ENCODE results near the gene USP25. TPM values are rescaled to one million over a fixed set of nuclear protein-coding genes. Genes with fewer than 3 reads are reported as not detected.

USP25 gene
- total and polyA plus RNA-seq, 2 experiments from 2014 or later, result 18.7 to 59.5 TPM

DNA sequence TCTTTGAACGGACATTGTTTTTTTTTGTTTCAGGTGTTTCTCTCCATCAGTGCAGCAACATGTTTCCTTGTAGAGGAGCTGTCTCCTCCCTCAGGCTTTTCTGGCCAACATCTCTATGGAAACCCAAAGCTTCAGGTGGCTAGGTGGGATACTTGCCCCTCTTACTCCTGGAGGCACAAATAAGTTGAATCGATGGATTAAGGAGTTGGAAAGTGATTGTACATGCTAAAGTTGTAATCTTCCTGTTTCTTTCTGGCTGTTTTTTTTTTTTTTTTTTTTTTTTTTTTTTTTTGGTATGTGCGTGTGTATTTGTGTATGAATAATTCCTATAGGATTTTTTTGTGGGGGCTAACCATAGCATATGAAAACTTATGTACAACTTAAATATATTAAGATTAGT is 10.6 kb downstream of the USP25 start:
- H2AFZ ChIP-seq, result no peak overlapping the region
- no peaks in the 10 kb centered on the region for H3K9me2 ChIP-seq (replicated peaks; ENCODE audit: insufficient read depth)
- no peaks in the 10 kb centered on the region for H3K9me3 ChIP-seq (ENCODE audit: low read depth)
- peaks cover 100% of the 10 kb centered on the region for H3K79me2 ChIP-seq
- DNase-seq (ENCODE audit: low spot score), result no peak
- peak overlapping the region; percentile 2 for H3K4me2 ChIP-seq
- no peaks in the 10 kb centered on the region for H3K27me3 ChIP-seq
- no peaks in the 10 kb centered on the region for H3K36me3 ChIP-seq (replicated peaks; ENCODE audit: insufficient read depth, low read depth)
- peaks cover 20% of the 10 kb centered on the region for H3K4me1 ChIP-seq (ENCODE audit: insufficient read depth)
- TF ChIP-seq EZH2phosphoT487 (IDR thresholded peaks at IDR 0.05; ENCODE audit: low read depth, severe bottlenecking, unreplicated experiment) (no peak), EZH2 (IDR thresholded peaks at IDR 0.05; ENCODE audit: borderline replicate concordance) (no peak)
- TF ChIP-seq, protein P1, sequence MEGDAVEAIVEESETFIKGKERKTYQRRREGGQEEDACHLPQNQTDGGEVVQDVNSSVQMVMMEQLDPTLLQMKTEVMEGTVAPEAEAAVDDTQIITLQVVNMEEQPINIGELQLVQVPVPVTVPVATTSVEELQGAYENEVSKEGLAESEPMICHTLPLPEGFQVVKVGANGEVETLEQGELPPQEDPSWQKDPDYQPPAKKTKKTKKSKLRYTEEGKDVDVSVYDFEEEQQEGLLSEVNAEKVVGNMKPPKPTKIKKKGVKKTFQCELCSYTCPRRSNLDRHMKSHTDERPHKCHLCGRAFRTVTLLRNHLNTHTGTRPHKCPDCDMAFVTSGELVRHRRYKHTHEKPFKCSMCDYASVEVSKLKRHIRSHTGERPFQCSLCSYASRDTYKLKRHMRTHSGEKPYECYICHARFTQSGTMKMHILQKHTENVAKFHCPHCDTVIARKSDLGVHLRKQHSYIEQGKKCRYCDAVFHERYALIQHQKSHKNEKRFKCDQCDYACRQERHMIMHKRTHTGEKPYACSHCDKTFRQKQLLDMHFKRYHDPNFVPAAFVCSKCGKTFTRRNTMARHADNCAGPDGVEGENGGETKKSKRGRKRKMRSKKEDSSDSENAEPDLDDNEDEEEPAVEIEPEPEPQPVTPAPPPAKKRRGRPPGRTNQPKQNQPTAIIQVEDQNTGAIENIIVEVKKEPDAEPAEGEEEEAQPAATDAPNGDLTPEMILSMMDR (IDR thresholded peaks at IDR 0.05; ENCODE audit: poor library complexity), result no peak
- no peak overlapping the region for H3K4me3 ChIP-seq
- 90% methylated on average over 3 of the region's 3 CpGs for WGBS (ENCODE audit: low lambda C conversion rate, missing lambda C conversion rate)
- H4K20me1 ChIP-seq (ENCODE audit: insufficient read depth, poor library complexity, severe bottlenecking), result peaks cover 63% of the 10 kb centered on the region
- H3K27ac ChIP-seq, result no peak overlapping the region

DNA sequence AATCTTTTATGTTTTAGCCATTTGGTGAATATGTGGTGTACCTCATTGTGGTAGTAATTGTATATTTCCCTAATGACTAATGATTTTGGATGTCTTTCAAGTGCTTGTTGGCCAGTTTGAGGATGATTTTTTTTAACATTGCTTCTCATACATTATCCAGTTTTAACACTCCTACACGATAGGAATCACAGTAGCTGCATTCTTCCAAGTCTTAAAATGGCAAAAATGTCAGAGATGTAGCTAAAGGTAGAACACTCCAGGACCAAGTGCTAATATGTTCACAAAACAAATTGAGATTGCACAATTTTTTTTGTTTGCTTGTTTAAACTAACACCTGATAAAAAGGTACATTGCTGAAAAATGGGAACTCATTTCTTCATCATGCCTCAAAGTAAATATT is 11.7 kb downstream of the USP25 start:
- H2AFZ ChIP-seq, result no peak overlapping the region
- H4K20me1 ChIP-seq (ENCODE audit: insufficient read depth, poor library complexity, severe bottlenecking), result peaks cover 55% of the 10 kb centered on the region
- no peaks in the 10 kb centered on the region for H3K9me2 ChIP-seq (replicated peaks; ENCODE audit: insufficient read depth)
- H3K79me2 ChIP-seq, result peaks cover 100% of the 10 kb centered on the region
- H3K36me3 ChIP-seq (replicated peaks; ENCODE audit: insufficient read depth, low read depth), result no peaks in the 10 kb centered on the region
- 55% methylated on average over 1 of the region's 1 CpG for WGBS (ENCODE audit: low lambda C conversion rate, missing lambda C conversion rate)
- H3K4me2 ChIP-seq, result no peak overlapping the region
- no peak overlapping the region for H3K4me3 ChIP-seq
- no peak for DNase-seq (ENCODE audit: low spot score)
- peaks cover 9% of the 10 kb centered on the region for H3K4me1 ChIP-seq (ENCODE audit: insufficient read depth)
- H3K27me3 ChIP-seq, result no peaks in the 10 kb centered on the region
- H3K27ac ChIP-seq, result no peak overlapping the region
- TF ChIP-seq EZH2 (IDR thresholded peaks at IDR 0.05; ENCODE audit: borderline replicate concordance) (no peak), EZH2phosphoT487 (IDR thresholded peaks at IDR 0.05; ENCODE audit: low read depth, severe bottlenecking, unreplicated experiment) (no peak)
- TF ChIP-seq, protein P1 (IDR thresholded peaks at IDR 0.05; ENCODE audit: poor library complexity), result no peak
- H3K9me3 ChIP-seq (ENCODE audit: low read depth), result no peaks in the 10 kb centered on the region

DNA sequence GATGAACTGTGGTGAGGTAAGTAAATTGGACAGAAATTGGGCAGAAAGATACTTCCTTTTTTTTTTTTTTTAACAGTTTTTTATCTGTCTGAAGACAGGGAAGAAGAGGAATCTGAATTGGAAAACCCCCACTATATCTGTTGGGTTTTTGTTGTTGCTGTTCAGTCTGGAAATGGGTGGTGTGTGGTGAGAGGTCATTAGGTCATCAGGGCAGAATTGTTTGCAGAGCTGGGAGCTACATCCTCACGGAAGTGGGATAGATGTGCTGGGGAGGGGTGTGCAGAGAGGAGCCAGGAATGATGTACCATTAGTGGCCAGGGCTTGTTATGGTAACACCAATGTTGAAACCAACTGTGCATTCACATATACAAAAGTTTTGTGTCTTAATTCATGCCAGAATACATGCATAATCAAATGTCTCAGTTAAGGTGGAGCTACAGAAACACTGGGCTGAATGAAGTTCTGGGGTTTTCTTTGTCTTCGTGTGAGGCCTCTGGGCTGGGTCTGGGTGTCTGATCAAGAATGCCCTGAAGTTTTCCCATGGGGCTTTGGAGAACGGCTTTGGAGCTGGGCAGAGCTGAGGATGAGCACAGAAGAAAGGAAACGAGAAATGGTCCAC is 12.4 kb downstream of the USP25 start:
- H2AFZ ChIP-seq, result no peak overlapping the region
- peaks cover 8% of the 10 kb centered on the region for H3K4me1 ChIP-seq (ENCODE audit: insufficient read depth)
- no peak overlapping the region for H3K27ac ChIP-seq
- peaks cover 100% of the 10 kb centered on the region for H3K79me2 ChIP-seq
- no peaks in the 10 kb centered on the region for H3K9me3 ChIP-seq (ENCODE audit: low read depth)
- 79% methylated on average over 4 of the region's 4 CpGs for WGBS (ENCODE audit: low lambda C conversion rate, missing lambda C conversion rate)
- TF ChIP-seq EZH2 (IDR thresholded peaks at IDR 0.05; ENCODE audit: borderline replicate concordance), result no peak
- TF ChIP-seq, protein P1 (IDR thresholded peaks at IDR 0.05; ENCODE audit: poor library complexity), result no peak
- TF ChIP-seq EZH2phosphoT487 (IDR thresholded peaks at IDR 0.05; ENCODE audit: low read depth, severe bottlenecking, unreplicated experiment), result no peak
- no peaks in the 10 kb centered on the region for H3K27me3 ChIP-seq
- H3K9me2 ChIP-seq (replicated peaks; ENCODE audit: insufficient read depth), result no peaks in the 10 kb centered on the region
- peaks cover 53% of the 10 kb centered on the region for H4K20me1 ChIP-seq (ENCODE audit: insufficient read depth, poor library complexity, severe bottlenecking)
- H3K4me3 ChIP-seq, result no peak overlapping the region
- DNase-seq (ENCODE audit: low spot score), result no peak
- H3K4me2 ChIP-seq, result no peak overlapping the region
- no peaks in the 10 kb centered on the region for H3K36me3 ChIP-seq (replicated peaks; ENCODE audit: insufficient read depth, low read depth)

All from hepatocyte (in vitro differentiated cells).